GM23338 (cell line): ENCODE measurements around the gene AGAP1. TPM values are rescaled to one million over a fixed set of nuclear protein-coding genes. Genes with fewer than 3 reads are reported as not detected.

Experiments used
- ATAC-seq: fragments of 200-7000 bp; cut with Tn5 transposase; 3 replicates; pipeline ENCODE4 v1.9.1; 2020
- DNase-seq: peaks from one replicate; pipeline ENCODE4 v3.0.0-alpha.2; 2015; ENCODE audit warnings: low spot score
- H2AFZ ChIP-seq: fragments of 200-600 bp; sonication (generic); 2 replicates; pipeline ENCODE4 v1.8.0; 2016; ENCODE audit warnings: antibody characterized with exemption, mild to moderate bottlenecking, moderate library complexity
- H3F3A ChIP-seq: fragments of 200-600 bp; sonication (generic); replicated peaks from 2 replicates; pipeline ENCODE4 v1.8.0; 2017; ENCODE audit warnings: antibody characterized with exemption, mixed run types, low read depth
- H3K27ac ChIP-seq: fragments of 200-600 bp; sonication (generic); 2 replicates; pipeline ENCODE4 v1.6.1; 2016; ENCODE audit warnings: low read depth
- H3K27me3 ChIP-seq: fragments of 200-600 bp; sonication (generic); 2 replicates; pipeline ENCODE4 v1.8.0; 2016; ENCODE audit warnings: mild to moderate bottlenecking, mixed run types, moderate library complexity; ENCODE audit not compliant: insufficient read depth
- H3K36me3 ChIP-seq: fragments of 200-600 bp; sonication (generic); 2 replicates; pipeline ENCODE4 v1.8.0; 2016; ENCODE audit warnings: mild to moderate bottlenecking; ENCODE audit not compliant: insufficient read depth
- H3K4me1 ChIP-seq: fragments of 200-600 bp; sonication (generic); 2 replicates; pipeline ENCODE4 v1.8.0; 2016; ENCODE audit warnings: mild to moderate bottlenecking, moderate library complexity; ENCODE audit not compliant: insufficient read depth
- H3K4me2 ChIP-seq: fragments of 200-600 bp; sonication (generic); 2 replicates; pipeline ENCODE4 v1.7.1; 2017; ENCODE audit warnings: mixed run types
- H3K4me3 ChIP-seq: fragments of 200-600 bp; sonication (generic); 2 replicates; pipeline ENCODE4 v1.6.1; 2016; ENCODE audit warnings: mixed run types
- H3K79me2 ChIP-seq: fragments of 200-600 bp; sonication (generic); replicated peaks from 2 replicates; pipeline ENCODE4 v1.8.0; 2017; ENCODE audit warnings: mild to moderate bottlenecking; ENCODE audit not compliant: insufficient read depth
- H3K9me2 ChIP-seq: fragments of 200-600 bp; sonication (generic); 2 replicates; pipeline ENCODE4 v1.8.0; 2017; ENCODE audit not compliant: insufficient read depth
- H4K20me1 ChIP-seq: fragments of 200-600 bp; sonication (generic); replicated peaks from 2 replicates; pipeline ENCODE4 v1.8.0; 2017; ENCODE audit warnings: mild to moderate bottlenecking; ENCODE audit not compliant: insufficient read depth
- H3K27ac Mint-ChIP-seq: 2 replicates; pipeline ENCODE4 v1.8.0; 2020; ENCODE audit warnings: inconsistent platforms, mild to moderate bottlenecking, moderate library complexity, mixed read lengths
- H3K27me3 Mint-ChIP-seq: 3 replicates; pipeline ENCODE4 v1.8.0; 2022; ENCODE audit warnings: low read depth, mild to moderate bottlenecking, moderate library complexity, mixed read lengths, inconsistent platforms; ENCODE audit not compliant: insufficient read depth, poor library complexity
- H3K36me3 Mint-ChIP-seq: 3 replicates; pipeline ENCODE4 v1.8.0; 2021; ENCODE audit warnings: low read depth, mild to moderate bottlenecking, inconsistent platforms, moderate library complexity, mixed read lengths
- H3K4me1 Mint-ChIP-seq: 3 replicates; pipeline ENCODE4 v1.8.0; 2020; ENCODE audit warnings: mild to moderate bottlenecking, inconsistent platforms, mixed read lengths
- H3K4me3 Mint-ChIP-seq: 3 replicates; pipeline ENCODE4 v1.8.0; 2021; ENCODE audit warnings: moderate library complexity, mild to moderate bottlenecking, inconsistent platforms, mixed read lengths
- H3K9me3 Mint-ChIP-seq: 3 replicates; pipeline ENCODE4 v1.8.0; 2020; ENCODE audit warnings: moderate library complexity, mild to moderate bottlenecking, inconsistent platforms, mixed read lengths
- NANOG ChIP-seq: IDR thresholded peaks from 2 replicates; pipeline ENCODE4 v1.6.1; 2016; ENCODE audit warnings: antibody characterized with exemption, borderline replicate concordance
- polyA plus RNA-seq: library from polyadenylated mRNA; unstranded; fragments of >200 nt; fragmentation: Nextera tagmentation; extraction: Ambion mirVana; gene quantifications from 2 replicates; pipeline ENCODE4 v1.2.1, GENCODE V29; 2016
- total RNA-seq: library from RNA; depleted of rRNA; stranded (reverse); fragments of >200 nt; shearing (Covaris generic); gene quantifications from 2 replicates; pipeline ENCODE4 v1.2.3, GENCODE V29; 2014
- TF ChIP-seq, protein P1 (sequence below): fragments of 250-450 bp; sonication (Bioruptor Pico); IDR thresholded peaks from 2 replicates; pipeline ENCODE4 v1.5.0; 2020; ENCODE audit warnings: mild to moderate bottlenecking, moderate library complexity
- TF ChIP-seq, protein P2 (sequence below), 2 experiments: fragments of 200-600 bp in 1 of 2; sonication (generic) in 1 of 2; conservative IDR thresholded peaks; 2 replicates each; pipeline versions ENCODE4 v1.5.1 to v1.6.1; 2016 to 2017; ENCODE audit warnings: antibody characterized with exemption in 2 of 2, low read depth in 2 of 2, mild to moderate bottlenecking in 2 of 2, moderate library complexity in 1 of 2

AGAP1 gene
- total and polyA plus RNA-seq, 2 experiments from 2014 or later, result 13.3 to 27.9 TPM

DNA sequence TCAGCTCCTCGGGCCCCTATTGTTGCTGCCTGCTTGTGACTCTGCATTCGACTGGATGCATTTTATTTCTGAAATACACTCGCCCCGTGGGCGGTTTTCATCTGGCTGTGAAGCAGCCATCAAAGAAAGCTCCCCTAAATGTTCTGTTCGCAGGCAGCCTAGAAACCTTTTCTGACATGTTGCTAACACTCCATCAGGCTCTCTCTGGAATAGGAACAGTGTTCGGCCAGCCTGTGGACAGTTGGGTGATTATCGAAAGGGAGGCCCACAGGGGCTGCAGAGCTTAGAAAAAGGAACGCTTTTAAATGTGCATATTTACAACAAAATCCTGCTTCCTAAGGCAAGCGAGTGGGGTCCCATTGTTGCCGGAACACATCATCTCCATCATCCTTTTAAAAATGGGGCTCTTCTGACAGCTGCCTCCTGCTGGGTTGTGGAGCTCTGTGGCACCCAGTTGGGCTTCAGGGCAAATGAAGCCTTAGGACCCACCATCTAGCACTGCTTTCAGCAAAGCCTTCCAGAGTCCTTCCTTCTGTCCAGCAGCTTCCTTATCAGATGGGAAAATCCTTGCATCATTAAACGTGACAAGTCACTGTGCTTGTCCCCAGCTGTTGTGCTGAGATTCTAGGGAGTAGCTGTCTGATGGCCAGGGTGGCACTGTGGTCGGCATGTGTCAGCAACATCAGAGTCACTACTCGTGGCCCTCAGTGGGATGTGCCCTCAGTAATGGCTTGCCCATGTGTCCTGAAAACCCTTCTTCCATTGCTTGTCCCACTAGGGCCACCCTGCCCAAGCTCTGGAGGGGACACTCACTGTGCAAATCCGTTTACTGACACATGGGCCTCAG is 571.7 kb downstream of the AGAP1 start (continued):
- TF ChIP-seq, protein P1, sequence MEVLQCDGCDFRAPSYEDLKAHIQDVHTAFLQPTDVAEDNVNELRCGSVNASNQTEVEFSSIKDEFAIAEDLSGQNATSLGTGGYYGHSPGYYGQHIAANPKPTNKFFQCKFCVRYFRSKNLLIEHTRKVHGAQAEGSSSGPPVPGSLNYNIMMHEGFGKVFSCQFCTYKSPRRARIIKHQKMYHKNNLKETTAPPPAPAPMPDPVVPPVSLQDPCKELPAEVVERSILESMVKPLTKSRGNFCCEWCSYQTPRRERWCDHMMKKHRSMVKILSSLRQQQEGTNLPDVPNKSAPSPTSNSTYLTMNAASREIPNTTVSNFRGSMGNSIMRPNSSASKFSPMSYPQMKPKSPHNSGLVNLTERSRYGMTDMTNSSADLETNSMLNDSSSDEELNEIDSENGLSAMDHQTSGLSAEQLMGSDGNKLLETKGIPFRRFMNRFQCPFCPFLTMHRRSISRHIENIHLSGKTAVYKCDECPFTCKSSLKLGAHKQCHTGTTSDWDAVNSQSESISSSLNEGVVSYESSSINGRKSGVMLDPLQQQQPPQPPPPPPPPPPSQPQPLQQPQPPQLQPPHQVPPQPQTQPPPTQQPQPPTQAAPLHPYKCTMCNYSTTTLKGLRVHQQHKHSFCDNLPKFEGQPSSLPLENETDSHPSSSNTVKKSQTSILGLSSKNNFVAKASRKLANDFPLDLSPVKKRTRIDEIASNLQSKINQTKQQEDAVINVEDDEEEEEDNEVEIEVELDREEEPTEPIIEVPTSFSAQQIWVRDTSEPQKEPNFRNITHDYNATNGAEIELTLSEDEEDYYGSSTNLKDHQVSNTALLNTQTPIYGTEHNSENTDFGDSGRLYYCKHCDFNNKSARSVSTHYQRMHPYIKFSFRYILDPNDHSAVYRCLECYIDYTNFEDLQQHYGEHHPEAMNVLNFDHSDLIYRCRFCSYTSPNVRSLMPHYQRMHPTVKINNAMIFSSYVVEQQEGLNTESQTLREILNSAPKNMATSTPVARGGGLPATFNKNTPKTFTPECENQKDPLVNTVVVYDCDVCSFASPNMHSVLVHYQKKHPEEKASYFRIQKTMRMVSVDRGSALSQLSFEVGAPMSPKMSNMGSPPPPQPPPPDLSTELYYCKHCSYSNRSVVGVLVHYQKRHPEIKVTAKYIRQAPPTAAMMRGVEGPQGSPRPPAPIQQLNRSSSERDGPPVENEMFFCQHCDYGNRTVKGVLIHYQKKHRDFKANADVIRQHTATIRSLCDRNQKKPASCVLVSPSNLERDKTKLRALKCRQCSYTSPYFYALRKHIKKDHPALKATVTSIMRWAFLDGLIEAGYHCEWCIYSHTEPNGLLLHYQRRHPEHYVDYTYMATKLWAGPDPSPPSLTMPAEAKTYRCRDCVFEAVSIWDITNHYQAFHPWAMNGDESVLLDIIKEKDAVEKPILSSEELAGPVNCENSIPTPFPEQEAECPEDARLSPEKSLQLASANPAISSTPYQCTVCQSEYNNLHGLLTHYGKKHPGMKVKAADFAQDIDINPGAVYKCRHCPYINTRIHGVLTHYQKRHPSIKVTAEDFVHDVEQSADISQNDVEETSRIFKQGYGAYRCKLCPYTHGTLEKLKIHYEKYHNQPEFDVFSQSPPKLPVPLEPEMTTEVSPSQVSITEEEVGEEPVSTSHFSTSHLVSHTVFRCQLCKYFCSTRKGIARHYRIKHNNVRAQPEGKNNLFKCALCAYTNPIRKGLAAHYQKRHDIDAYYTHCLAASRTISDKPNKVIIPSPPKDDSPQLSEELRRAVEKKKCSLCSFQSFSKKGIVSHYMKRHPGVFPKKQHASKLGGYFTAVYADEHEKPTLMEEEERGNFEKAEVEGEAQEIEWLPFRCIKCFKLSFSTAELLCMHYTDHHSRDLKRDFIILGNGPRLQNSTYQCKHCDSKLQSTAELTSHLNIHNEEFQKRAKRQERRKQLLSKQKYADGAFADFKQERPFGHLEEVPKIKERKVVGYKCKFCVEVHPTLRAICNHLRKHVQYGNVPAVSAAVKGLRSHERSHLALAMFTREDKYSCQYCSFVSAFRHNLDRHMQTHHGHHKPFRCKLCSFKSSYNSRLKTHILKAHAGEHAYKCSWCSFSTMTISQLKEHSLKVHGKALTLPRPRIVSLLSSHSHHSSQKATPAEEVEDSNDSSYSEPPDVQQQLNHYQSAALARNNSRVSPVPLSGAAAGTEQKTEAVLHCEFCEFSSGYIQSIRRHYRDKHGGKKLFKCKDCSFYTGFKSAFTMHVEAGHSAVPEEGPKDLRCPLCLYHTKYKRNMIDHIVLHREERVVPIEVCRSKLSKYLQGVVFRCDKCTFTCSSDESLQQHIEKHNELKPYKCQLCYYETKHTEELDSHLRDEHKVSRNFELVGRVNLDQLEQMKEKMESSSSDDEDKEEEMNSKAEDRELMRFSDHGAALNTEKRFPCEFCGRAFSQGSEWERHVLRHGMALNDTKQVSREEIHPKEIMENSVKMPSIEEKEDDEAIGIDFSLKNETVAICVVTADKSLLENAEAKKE (CRISPR knock-in tag), result no peak
- no peak for TF ChIP-seq NANOG

GRCh38 chr2:236070236-236070635 is 576.4 kb downstream of the AGAP1 start:
- no peaks in the 10 kb centered on the region; the same call in 2 of the 3 replicates for H3K36me3 Mint-ChIP-seq
- H4K20me1 ChIP-seq, result no peaks in the 10 kb centered on the region
- H3K27ac Mint-ChIP-seq, result peak overlapping the region; percentile 63; the same call in 1 of the 2 replicates
- no peaks in the 10 kb centered on the region for H3K27me3 Mint-ChIP-seq
- no peak for DNase-seq
- H3K27me3 ChIP-seq, result no peaks in the 10 kb centered on the region
- TF ChIP-seq, protein P2, sequence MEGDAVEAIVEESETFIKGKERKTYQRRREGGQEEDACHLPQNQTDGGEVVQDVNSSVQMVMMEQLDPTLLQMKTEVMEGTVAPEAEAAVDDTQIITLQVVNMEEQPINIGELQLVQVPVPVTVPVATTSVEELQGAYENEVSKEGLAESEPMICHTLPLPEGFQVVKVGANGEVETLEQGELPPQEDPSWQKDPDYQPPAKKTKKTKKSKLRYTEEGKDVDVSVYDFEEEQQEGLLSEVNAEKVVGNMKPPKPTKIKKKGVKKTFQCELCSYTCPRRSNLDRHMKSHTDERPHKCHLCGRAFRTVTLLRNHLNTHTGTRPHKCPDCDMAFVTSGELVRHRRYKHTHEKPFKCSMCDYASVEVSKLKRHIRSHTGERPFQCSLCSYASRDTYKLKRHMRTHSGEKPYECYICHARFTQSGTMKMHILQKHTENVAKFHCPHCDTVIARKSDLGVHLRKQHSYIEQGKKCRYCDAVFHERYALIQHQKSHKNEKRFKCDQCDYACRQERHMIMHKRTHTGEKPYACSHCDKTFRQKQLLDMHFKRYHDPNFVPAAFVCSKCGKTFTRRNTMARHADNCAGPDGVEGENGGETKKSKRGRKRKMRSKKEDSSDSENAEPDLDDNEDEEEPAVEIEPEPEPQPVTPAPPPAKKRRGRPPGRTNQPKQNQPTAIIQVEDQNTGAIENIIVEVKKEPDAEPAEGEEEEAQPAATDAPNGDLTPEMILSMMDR (conservative IDR thresholded peaks at IDR 0.05; ENCODE audit: low read depth in 2 of 2), result no peak
- no peak for ATAC-seq
- no peak overlapping the region for H3K4me3 Mint-ChIP-seq
- H3K27ac ChIP-seq, result no peak overlapping the region
- peaks cover 30% of the 10 kb centered on the region for H3K4me1 Mint-ChIP-seq
- no peak overlapping the region for H3K4me3 ChIP-seq
- no peaks in the 10 kb centered on the region; the same call in 1 of the 2 replicates for H3F3A ChIP-seq
- peaks cover 13% of the 10 kb centered on the region; the same call in 1 of the 2 replicates for H3K4me1 ChIP-seq
- no peaks in the 10 kb centered on the region for H3K9me3 Mint-ChIP-seq
- no peaks in the 10 kb centered on the region for H3K9me2 ChIP-seq
- no peaks in the 10 kb centered on the region for H3K36me3 ChIP-seq
- H3K79me2 ChIP-seq, result no peaks in the 10 kb centered on the region
- no peak overlapping the region for H3K4me2 ChIP-seq
- H2AFZ ChIP-seq, result no peak overlapping the region
